Transverse colon (tissue), 4 donors: ENCODE results near the gene REV3L. TPM values are rescaled to one million over a fixed set of nuclear protein-coding genes. Genes with fewer than 3 reads are reported as not detected.

Source experiments
- DNase-seq: peaks from one replicate; pipeline ENCODE4 v3.0.0-alpha.2; 2019
- H3K27ac ChIP-seq, 4 donors: fragments of 200-600 bp; sonication (generic); 2 replicates each; pipeline ENCODE4 v1.5.1; 2016 to 2018; ENCODE audit warnings: inconsistent platforms in 4 of 4
- H3K27me3 ChIP-seq: fragments of 200-600 bp; sonication (generic); 2 replicates; pipeline ENCODE4 v1.5.1; 2017; ENCODE audit warnings: inconsistent platforms
- H3K36me3 ChIP-seq, 4 donors: fragments of 200-600 bp; sonication (generic); 2 replicates each; pipeline ENCODE4 v1.5.1; 2017 to 2019; ENCODE audit warnings: inconsistent platforms in 4 of 4
- H3K4me1 ChIP-seq, 4 donors: fragments of 200-600 bp; sonication (generic); 2 replicates each; pipeline ENCODE4 v1.5.1; 2017 to 2020; ENCODE audit warnings: inconsistent platforms in 4 of 4
- H3K4me3 ChIP-seq, 4 donors: fragments of 200-600 bp; sonication (generic); 1 replicate in 1 of 4; 2 replicates in 3 of 4; pipeline versions ENCODE4 v1.5.1 to v1.6.1; 2017 to 2019; ENCODE audit warnings: inconsistent platforms in 4 of 4
- H3K9me3 ChIP-seq, 2 donors: fragments of 200-600 bp; sonication (generic); 2 replicates each; pipeline ENCODE4 v1.5.1; 2017 to 2019; ENCODE audit warnings: inconsistent platforms in 2 of 2
- EP300 ChIP-seq: sonication (generic); formaldehyde crosslinking; IDR thresholded peaks from one replicate; pipeline ENCODE4 v1.6.1; 2017; ENCODE audit warnings: antibody characterized with exemption, low read depth
- POLR2A ChIP-seq: fragments of 450-650 bp; IDR thresholded peaks from one replicate; pipeline ENCODE4 v1.6.1; 2016; ENCODE audit warnings: antibody characterized with exemption, mild to moderate bottlenecking, moderate library complexity
- POLR2AphosphoS5 ChIP-seq, 3 donors: sonication (generic); formaldehyde crosslinking; IDR thresholded peaks; one replicate each; pipeline ENCODE4 v1.6.1; 2016; ENCODE audit warnings: antibody characterized with exemption in 3 of 3
- WGBS, 2 donors: methylation state at CpG; one replicate each; pipeline ENCODE4 v1.1.5; 2018; ENCODE audit warnings: low coverage in 1 of 2; 5-methylcytosine and 5-hydroxymethylcytosine counted together
- in situ Hi-C, 4 donors: fragments of 200-750 bp; cut with MboI; loops; one replicate each; pipeline versions ENCODE4 v1.15.0 to v1.15.1; 2017; ENCODE audit warnings: low sequenced_read_pairs in 3 of 4, low pct_ligation_motif_present in 1 of 4, low pct_unique_long_range_greater_than_20kb in 1 of 4
- intact Hi-C: fragments of 100-400 bp; cut with DNase I; formaldehyde crosslinking; loops from one replicate; pipeline ENCODE4 v1.15.1; 2023; ENCODE audit warnings: low total_unique reads
- total RNA-seq, 4 donors: library from RNA; depleted of rRNA; stranded (reverse); fragments of >200 nt; gene quantifications; one replicate each; pipeline ENCODE4 v1.1.0, GENCODE V29; 2016
- TF ChIP-seq, protein P1 (sequence below), 5 experiments: fragments of 200-600 bp in 3 of 5; fragments of 450-650 bp in 2 of 5; sonication (generic) in 3 of 5; IDR thresholded peaks; 1 replicate in 2 of 5; 2 replicates in 3 of 5; pipeline ENCODE4 v1.5.1; 2016 to 2017; ENCODE audit warnings: antibody characterized with exemption in 5 of 5, inconsistent platforms in 3 of 5, mild to moderate bottlenecking in 2 of 5, moderate library complexity in 1 of 5

REV3L gene
- total RNA-seq, 4 donors from 2014 or later = 24.7 to 256 (median 34.7) TPM

DNA sequence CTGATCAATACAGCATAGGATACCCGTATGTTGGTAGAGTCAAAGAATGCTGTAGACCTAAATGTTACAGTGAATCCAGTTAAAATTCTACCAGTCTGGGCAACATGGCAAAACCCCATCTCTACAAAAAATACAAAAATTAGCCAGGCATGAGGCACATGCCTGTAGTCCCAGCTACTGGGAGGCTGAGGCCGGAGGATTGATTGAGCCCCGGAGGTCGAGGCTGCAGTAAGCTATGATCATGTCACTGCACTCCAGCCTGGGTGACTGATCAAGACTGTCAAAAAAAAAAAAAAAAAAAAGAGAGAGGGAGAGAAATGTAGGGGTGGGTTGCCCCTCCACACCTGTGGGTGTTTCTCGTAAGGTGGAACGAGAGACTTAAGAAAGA, 228.2 kb downstream of the REV3L start:
- DNase-seq = no peak
- H3K27ac ChIP-seq = no peak overlapping the region
- H3K9me3 ChIP-seq = no peaks in the 10 kb centered on the region
- in situ Hi-C loops = loop anchor here in 3 of 4 donors (25.0 kb wide), 4 partner anchors 233 to 783 kb away; partner anchors contain the start of genes REV3L (in 1 of the 3) and TRAF3IP2 (in 1 of the 3)
- H3K4me1 ChIP-seq = peaks cover 0 to 6% (median under 1%) of the 10 kb centered on the region in 4 donors
- no peak overlapping the region for H3K4me3 ChIP-seq
- no peaks in the 10 kb centered on the region for H3K36me3 ChIP-seq
- intact Hi-C loops = no loop called here
- H3K27me3 ChIP-seq = peaks cover 6% of the 10 kb centered on the region
- TF ChIP-seq POLR2AphosphoS5 (IDR thresholded peaks at IDR 0.05) (no peak), POLR2A (no peak)
- TF ChIP-seq, protein P1, sequence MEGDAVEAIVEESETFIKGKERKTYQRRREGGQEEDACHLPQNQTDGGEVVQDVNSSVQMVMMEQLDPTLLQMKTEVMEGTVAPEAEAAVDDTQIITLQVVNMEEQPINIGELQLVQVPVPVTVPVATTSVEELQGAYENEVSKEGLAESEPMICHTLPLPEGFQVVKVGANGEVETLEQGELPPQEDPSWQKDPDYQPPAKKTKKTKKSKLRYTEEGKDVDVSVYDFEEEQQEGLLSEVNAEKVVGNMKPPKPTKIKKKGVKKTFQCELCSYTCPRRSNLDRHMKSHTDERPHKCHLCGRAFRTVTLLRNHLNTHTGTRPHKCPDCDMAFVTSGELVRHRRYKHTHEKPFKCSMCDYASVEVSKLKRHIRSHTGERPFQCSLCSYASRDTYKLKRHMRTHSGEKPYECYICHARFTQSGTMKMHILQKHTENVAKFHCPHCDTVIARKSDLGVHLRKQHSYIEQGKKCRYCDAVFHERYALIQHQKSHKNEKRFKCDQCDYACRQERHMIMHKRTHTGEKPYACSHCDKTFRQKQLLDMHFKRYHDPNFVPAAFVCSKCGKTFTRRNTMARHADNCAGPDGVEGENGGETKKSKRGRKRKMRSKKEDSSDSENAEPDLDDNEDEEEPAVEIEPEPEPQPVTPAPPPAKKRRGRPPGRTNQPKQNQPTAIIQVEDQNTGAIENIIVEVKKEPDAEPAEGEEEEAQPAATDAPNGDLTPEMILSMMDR (IDR thresholded peaks at IDR 0.05) = no peak
- 91 to 97% methylated on average over 4 to 6 of the region's 6 CpGs for WGBS, 2 donors

DNA sequence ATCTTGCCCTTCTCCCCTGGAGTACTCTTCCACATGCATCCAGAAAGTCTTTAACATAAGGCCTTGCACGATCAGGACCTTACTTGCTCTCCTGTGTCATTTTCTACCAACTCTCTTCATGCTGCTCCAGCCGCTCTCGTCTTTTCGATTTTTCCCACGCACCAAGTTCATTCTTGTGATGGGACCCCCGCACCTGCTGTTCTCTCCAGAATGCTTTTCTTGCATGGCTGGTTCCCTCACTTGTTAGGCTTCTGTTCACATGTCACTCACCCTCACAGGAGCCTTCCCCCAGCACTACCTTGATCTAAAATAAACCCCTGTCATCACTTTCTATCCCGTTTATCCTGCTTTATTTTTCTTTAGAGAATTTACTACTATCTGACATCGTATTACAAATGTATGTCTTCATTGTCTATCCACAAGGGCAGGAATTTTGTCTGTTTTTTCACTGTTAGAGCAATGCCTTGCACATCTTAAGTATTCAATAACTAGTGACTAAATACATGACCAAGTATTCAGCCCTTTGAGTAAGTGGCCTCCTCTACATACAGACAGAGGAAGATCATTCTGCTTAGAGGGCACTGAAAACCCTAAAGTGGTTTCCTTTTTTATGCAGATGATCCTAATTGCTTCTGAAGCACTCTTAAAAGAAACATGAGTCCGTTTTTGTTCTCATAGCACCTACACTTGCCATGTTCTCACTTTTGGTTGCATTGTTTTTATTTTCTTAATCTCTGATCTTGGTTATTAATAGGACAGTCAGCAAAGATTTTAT, 228.8 kb downstream of the REV3L start:
- 84 to 86% methylated on average over 9 of the region's 9 CpGs for WGBS, 2 donors
- TF ChIP-seq, protein P1 (IDR thresholded peaks at IDR 0.05) = no peak
- TF ChIP-seq EP300 (no peak), POLR2AphosphoS5 (IDR thresholded peaks at IDR 0.05) (no peak), POLR2A (no peak)
- no peak overlapping the region for H3K27ac ChIP-seq
- intact Hi-C loops (no loop called here), in situ Hi-C loops (loop anchor here in 3 of 4 donors (25.0 kb wide), 4 partner anchors 233 to 783 kb away; partner anchors contain the start of genes REV3L (in 1 of the 3) and TRAF3IP2 (in 1 of the 3))
- H3K36me3 ChIP-seq = no peaks in the 10 kb centered on the region
- H3K27me3 ChIP-seq = peaks cover 6% of the 10 kb centered on the region
- DNase-seq = no peak
- H3K4me3 ChIP-seq = no peak overlapping the region
- no peaks in the 10 kb centered on the region for H3K9me3 ChIP-seq
- peaks cover 0 to 5% (median 0%) of the 10 kb centered on the region in 4 donors for H3K4me1 ChIP-seq

DNA sequence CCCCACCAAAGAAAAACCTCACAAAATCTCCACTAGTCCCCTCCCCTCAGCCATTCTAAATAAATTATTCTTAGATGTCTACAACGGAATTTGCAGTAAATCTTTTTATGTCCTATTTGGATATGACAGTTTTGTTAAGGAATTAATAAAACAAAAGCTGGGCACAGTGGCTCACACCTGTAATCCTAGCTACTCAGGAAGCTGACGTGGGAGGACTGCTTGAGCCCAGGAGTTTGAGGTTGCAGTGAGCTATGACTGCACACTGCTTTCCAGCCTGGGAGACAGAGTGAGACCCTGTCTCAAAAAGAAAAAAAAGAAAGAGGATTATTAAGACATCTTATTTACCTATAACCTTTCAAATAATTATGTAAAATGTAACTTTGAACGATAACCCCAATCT, 230.3 kb downstream of the REV3L start:
- 80 to 85% methylated on average over 3 of the region's 3 CpGs for WGBS, 2 donors
- Histone ChIP-seq H3K36me3 (no peaks in the 10 kb centered on the region), H3K27me3 (peaks cover 6% of the 10 kb centered on the region), H3K4me3 (no peak overlapping the region), H3K4me1 (no peaks in the 10 kb centered on the region), H3K27ac (no peak overlapping the region), H3K9me3 (no peaks in the 10 kb centered on the region)
- intact Hi-C loops (no loop called here), in situ Hi-C loops (loop anchor here in 3 of 4 donors (25.0 kb wide), 4 partner anchors 235 to 785 kb away; partner anchors contain the start of genes REV3L (in 1 of the 3) and TRAF3IP2 (in 1 of the 3))
- no peak for DNase-seq
- TF ChIP-seq EP300 = no peak
- no peak for TF ChIP-seq POLR2AphosphoS5 (IDR thresholded peaks at IDR 0.05)
- TF ChIP-seq POLR2A = no peak
- TF ChIP-seq, protein P1 (IDR thresholded peaks at IDR 0.05) = no peak

DNA sequence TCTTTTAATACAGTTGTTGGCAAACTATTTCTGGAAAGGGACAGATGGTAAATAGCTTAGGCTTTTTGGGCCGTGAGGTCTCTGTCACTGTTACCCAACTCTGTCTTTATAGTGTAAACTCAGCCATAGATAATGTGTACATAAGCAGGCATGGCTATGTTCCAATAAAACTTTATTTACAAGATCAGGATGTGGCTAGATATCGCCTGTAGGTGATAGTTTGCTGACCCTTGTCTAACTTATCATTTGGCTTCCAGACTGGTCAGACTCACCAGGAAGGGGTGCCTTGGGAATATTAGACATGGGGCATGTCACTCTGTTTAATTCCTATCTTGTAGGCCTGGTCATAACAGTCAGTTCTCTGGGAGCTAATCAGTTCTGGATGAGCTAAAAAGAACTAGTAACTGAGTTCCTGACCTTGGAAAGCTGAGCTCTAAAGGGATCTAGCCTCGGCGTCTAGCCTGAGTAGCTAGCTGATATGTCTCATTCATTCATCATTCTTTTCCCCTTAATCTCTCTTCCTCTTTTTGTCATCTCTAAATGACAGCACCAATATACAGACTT, 232.1 kb downstream of the REV3L start:
- in situ Hi-C loops = loop anchor here in 3 of 4 donors (25.0 kb wide), 4 partner anchors 236 to 786 kb away; partner anchors contain the start of genes REV3L (in 1 of the 3) and TRAF3IP2 (in 1 of the 3)

More for the DNA sequence above, 232.1 kb downstream of the REV3L start:
- TF ChIP-seq EP300 = no peak
- TF ChIP-seq POLR2A = no peak
- no peak for TF ChIP-seq POLR2AphosphoS5 (IDR thresholded peaks at IDR 0.05)
- TF ChIP-seq, protein P1 (IDR thresholded peaks at IDR 0.05) = no peak
- no peak overlapping the region for H3K27ac ChIP-seq
- peaks cover 6% of the 10 kb centered on the region for H3K27me3 ChIP-seq
- no peak overlapping the region for H3K4me3 ChIP-seq
- intact Hi-C loops = no loop called here
- no peaks in the 10 kb centered on the region for H3K36me3 ChIP-seq
- WGBS, 2 donors = 52 to 65% methylated on average over 3 to 4 of the region's 4 CpGs
- no peaks in the 10 kb centered on the region for H3K9me3 ChIP-seq
- H3K4me1 ChIP-seq = no peaks in the 10 kb centered on the region
- DNase-seq = no peak
